GM19395 (cell line): ENCODE results near the gene HOXD4.

Experiments
- ATAC-seq: cut with Tn5 transposase; IDR thresholded peaks from one replicate; pipeline ENCODE4 v1.9.1; 2021; ENCODE audit warnings: mild to moderate bottlenecking, moderate library complexity; ENCODE audit not compliant: unreplicated experiment

Gene HOXD4

DNA sequence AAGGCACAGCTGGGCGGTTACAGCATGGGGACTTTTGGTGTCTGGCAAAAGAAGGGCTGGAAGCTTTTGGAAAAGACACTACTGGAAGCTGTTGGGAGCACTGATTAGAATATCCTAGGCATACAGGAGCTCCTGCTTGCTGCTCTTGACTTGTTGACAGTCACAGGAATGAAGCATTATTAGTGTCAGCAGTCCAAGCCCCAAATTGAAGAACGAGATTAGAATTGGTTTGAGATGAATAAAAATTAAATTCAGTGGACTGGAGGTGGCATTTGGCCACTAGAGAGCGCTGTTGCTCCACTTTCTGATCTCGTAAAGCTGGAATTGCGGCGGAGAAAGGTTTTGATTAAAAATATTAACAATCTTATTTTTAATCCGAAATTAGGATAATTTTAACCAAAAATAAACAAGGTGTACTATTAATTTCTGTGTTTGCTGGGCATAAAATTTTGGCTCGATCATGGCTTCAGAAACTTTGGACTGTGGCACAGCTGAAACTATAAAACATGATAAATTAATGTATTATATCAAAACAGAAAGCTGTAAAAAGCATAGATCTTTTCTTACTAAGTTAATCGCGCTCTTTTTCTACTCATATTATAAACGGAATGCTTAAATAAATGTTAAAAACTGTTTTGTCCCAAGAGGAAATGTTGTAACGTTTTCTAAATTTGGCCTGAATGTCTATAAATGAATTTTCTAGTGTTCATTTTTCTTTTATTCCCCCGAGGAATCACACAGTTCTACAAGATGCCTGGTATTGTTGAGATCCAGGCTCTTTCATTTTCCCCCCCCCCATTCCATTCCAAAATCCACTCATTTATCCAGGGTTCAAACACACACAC lies 24.2 kb upstream of the HOXD4 start:
- ATAC-seq = no peak

DNA sequence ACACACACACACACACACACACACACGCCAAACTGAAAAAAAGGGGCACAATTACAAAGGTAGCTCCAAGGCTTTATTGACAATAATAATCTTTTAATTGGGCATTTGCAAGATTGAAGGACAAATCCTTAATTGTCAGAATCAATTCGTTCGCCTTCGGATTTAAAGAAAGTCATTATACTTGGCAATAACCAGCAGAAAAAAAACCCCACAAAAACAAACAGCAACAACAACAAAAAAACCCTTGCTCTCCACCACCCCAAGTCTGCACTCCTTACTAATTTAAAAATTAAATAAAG lies 23.6 kb upstream of the HOXD4 start:
- ATAC-seq = no peak

DNA sequence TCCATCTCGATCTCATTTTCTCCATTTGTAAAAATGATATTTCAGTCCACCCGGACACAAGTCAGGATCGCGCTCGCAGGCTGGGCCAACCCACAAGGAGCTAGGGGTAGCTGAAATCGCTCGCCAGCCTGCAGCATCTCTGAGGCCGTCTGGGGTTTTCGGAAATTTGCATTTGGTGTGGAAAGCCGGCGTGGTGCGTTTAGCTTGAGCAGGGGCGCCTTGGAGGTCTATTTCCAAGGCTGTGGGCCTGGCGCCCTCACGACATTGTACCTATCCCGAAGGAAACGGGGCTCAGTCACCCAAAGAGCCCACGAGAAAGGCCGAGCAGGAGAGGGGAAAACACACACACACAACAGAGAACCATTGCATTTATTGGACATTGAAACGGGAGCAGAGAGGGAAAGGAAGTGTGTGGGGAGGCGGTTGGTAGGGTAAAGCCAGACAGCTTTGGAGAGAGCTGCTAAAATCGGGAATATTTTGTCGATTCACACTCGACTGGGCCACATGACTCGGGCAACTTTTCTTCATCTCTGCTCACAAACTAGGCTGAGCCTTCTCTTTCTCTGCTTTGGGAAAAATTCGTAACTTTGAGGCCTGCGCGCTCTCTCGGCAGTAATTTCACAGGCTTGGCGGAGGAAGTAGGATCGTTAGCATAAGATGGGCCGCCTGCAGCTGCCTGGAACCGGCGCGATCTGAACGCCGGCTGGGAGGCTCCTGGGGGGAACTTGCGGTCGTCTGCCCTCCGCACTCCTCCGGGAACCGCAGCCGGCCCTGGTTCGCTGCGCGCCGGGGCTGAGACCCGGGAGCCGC lies 23.0 kb upstream of the HOXD4 start:
- no peak for ATAC-seq

DNA sequence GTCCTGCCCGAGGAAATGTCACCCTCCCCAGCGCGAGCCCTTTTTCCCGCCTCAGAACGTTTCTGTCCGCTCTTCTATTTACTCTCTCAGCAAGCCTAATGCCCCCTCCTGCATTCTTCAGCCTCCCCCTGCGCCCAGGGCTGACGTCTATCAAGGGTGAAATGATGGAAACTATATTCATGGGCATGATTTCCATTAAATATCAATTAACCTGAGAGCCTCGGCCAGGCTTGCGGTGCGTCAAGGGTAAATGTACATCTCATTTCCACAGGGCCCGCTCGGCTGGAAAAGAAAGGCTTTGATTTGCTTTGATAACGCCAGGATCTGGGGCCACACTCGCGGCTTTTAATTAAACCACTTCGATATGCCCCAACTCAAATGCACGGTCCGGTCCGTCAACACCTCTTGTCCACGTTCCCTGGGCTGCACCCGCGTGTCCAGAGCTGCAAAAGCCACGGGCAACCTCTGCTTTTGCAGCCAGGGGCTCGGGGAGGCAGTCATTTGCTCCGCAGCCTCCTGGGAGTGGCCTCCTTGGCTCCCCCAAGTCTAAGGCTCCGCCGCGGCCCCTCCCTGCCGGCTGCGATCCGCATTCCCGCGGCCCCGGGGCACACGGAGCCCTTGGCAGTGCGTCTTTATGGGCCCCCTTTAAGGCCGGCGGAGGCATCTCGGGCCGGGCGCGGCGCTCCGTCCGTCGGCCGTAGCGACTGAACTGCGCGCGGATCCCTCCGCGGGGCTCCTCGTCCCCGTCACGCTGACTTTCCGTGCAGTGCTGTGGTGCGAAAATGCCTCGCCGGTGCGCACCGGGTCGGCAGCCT lies 22.2 kb upstream of the HOXD4 start, which contains the start of gene HOXD8:
TSS of gene HOXD8 (plus strand) at position 724 of the 815 bp plus-strand sequence. CDS start 662 bp downstream, outside the sequence.
- ATAC-seq = no peak

DNA sequence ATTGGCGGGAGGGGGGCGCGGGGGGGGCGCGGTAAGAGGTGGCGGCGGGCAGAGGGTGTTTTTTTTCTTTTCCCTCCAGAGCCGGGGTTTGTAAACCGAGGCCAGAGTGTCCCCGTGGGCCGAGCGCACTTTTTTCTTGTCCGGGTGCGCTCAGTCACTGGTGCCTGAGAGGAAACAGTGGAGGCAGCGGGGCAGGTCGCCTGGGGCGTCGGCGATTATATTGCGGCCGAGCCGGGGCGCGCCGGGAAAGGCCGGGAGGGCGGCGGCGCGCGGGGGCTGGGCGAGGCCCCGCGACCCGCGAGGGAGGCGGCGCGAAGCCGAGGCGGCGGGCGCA lies 21.6 kb upstream of the HOXD4 start:
- ATAC-seq = no peak

DNA sequence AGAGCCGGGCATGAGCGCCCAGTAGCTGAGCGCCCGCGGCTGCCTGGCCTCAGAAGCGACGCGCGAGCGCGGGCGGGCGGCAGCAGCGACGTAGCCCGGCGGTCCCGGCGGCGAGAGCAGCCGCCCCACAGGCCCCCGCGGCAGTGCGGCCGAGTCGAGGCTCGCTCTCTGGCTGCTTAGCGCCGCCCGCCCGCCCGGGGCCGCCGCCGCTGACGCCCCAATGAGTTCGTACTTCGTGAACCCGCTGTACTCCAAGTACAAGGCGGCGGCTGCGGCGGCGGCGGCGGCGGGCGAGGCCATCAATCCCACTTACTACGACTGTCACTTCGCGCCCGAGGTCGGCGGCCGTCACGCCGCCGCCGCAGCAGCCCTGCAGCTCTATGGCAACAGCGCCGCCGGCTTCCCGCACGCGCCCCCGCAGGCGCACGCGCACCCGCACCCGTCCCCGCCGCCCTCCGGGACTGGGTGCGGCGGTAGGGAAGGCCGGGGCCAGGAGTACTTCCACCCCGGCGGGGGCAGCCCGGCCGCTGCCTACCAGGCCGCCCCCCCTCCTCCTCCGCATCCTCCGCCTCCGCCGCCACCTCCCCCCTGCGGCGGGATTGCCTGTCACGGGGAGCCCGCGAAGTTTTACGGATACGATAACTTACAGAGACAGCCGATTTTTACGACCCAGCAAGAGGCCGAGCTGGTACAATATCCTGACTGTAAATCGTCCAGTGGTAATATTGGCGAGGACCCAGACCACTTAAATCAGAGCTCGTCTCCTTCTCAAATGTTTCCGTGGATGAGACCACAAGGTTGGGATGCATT lies 21.0 kb upstream of the HOXD4 start:
- ATAC-seq = no peak

DNA sequence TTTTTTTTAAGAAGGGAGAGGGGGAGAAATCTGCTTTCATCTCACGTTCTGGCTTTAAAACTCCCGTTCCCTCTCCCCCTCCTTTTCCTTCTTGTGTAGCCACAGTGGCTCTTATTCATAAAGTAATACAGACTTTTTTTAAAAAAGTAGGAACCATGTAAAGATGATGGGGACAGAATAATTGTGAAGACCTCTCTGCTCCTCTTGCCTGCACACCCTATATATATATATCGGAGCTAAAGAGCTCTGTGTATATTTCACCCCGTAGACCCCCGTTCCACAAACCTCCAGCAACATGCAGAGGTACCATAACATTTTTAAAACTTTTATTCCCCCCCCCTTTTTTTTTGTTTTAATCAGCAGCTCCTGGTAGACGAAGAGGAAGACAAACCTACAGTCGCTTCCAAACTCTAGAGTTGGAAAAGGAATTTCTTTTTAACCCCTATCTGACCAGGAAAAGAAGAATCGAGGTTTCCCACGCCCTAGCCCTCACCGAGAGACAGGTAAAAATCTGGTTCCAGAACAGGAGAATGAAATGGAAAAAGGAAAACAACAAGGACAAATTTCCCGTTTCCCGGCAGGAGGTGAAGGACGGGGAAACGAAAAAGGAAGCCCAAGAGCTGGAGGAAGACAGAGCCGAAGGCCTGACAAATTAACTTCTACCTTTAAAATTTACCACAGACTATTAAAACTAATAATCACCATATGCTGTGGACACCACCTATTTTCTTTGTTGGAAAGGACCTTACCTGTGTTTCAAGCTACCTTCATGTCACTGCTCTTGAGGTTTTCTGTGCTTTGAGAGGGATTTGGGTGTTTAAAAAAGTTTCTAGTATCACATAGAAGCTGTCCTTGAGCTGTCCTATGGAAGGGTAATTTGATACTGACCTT lies 20.1 kb upstream of the HOXD4 start:
- no peak for ATAC-seq

DNA sequence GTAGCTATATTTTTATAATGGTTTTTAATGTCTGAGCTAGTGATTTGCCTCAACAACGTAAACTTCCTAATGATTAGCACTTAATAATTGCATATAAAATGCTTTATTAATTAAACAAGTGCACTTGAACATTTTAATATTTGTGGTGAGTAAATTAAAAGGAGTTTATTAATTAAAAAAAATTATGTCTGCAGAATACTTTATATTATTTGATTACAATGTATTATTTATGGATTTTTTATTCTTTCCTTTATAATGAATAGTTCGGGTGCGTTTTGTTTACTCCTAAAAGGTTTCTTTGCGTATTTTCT lies 19.5 kb upstream of the HOXD4 start:
- no peak for ATAC-seq

DNA sequence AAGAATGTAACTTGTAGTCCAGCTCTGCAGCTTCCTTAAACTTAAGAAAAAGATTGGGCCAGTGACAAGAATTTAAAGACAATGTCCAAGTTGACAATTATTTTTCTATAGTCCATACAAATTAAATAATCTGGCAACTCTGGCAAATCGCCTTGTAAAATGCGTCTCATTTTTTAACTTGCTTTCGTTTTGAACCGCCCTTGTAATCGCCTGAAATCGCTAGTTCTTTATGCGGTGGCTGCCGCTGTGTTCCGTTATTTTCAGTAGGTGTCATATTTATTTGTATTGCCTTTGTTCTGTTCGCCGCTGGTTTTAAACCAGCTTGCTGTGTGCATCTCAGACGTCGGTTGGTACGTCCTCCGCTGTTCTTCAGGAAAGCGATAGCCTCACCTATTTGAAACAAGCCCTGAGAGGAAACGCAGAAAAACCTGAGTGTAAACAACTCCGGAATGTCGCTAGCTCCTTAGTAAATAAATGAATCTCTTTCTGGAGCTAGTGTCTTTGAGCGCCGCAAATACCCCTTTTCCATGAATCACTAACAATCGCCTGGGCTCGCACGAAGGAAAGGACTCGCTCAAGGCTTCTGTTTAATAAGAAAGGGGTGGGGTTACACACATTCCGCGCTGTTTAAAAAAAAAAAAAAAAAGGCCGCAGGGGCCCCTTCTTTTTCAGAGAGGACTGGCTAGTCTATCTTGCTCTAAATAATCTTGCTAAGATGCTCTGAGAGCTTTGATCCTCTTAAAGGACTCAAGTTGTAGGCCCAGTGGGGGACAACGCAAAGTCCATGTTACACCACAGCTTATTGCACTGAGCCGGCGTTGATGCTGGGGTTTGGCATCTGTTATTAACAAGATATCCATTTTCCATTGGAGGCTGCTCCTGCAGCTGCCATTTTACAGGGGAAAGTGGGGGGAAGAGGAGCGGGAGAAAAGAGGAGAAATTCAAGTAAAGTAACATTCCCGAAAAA lies 18.9 kb upstream of the HOXD4 start:
- ATAC-seq = no peak

DNA sequence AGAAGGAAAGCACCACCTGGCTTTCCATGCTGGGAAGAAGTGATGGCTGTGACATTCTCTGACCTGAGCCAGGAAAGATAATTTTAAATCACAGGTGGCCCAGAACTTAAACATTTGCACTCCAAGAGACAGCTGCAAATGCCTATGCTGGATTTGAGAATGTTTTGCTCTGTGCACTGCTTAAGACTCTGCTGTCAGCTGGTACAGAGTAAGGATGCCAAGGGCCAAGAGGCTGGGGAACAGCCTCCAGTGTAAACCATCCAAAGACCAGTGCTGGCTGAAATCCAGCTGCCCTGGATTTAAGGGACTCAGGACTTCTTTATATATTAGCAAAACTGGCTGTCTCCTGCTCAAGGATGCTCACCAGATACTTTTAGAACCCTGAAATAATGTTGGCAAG lies 18.0 kb upstream of the HOXD4 start:
- no peak for ATAC-seq

DNA sequence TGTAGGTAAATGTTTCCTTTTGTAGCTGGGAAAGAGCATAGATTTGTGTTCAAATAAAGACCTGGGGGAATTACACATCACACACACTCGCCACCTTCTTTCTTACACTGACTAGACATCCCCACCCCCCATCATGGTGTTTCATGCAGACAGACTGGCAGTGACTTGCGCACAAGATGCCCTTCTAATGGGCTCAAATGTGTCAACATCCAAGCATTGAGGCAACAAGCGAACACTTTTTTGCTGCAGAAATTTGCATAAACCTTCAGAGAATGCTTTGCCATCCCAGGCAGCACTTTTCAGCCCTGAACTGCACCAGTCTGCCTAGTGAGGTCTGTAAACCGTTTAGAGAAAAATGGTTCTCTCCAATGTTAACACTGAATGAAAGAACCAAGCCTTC lies 17.3 kb upstream of the HOXD4 start:
- ATAC-seq = no peak

DNA sequence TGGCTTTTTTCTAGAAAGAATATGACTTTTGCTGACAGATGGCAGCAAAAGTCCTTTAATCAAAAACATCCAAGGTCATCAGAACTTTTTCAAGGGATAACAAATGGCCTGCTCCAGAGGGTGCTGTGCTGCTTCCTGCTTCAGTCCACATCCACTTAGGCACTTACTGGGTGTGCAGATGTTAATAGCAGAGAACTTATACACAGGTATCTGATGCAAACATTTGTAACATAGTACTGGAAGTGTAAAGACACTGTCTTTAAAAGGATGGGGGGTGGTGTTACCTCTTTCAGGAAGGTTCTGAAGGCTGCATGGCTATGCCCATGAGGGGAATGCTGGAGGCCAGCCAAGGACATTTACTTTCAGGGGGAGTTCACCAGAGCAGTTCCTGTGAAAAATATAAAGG lies 16.3 kb upstream of the HOXD4 start:
- ATAC-seq = no peak

DNA sequence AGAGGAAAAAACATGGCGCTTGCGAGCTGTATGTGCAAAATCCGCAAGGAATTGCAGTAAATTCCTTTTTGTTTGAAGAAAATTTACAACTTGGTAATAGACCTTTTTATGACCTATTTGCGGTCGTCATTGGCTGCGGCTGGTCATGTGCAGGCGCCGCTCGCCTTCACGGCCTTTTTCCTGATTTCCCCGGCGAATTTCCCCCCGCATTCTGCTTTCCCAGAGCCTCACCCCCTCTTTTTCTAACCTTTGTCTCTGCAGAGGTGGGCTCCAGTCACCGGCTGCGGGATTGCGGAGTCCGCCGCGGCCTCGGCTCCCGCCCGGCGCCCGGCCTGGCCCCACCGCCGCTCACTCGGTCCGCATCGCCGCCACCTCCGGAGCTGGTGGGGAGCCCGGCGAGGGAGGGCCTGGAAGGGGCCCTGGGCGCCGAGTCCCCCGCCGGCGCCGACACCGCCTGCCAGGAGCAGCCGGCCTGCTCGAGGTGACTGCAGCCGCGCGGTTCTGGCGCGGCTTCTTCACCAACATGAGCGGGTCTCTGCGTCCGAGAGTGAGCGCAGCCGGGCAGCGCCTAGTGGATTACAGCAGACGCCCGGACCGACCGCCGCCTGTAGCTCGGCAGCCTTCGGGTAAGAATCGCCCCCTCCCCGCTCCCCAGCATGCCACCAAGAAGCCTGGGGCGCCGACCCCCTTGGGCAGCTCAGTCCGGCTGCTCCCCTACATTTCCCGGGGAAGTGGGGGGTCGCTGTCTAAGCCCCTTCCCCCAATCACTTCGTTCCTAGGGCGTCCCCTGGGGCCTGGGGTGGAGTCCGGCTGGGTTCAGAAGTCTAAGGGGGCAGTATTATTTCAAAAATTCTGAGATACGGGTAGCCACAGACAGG lies 14.7 kb upstream of the HOXD4 start:
- no peak for ATAC-seq

DNA sequence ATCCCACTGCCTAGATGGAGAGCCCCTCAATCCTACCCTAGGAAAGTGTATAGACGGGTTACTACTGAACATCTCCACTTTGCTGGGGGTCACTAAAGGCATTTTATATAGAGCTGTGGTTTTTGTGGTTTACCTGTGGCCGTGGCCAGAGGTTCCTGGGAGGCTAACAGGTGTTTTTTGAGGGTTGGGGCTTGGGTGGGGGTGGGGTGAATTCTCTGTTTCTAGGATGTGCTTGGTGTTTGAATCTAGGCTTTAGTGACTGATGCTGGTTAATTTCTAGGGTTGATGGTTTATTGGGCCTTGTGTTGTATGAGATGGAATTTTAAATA lies 14.1 kb upstream of the HOXD4 start:
- ATAC-seq = no peak

DNA sequence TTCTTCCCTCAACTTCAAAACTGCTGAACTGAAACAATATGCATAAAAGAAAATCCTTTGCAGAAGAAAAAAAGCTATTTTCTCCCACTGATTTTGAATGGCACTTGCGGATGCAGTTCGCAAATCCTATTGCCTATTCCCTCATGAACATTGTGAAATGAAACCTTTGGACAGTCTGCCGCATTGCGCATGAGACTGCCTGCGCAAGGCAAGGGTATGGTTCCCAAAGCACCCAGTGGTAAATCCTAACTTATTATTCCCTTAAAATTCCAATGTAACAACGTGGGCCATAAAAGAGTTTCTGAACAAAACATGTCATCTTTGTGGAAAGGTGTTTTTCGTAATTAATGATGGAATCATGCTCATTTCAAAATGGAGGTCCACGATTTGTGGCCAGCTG lies 13.4 kb upstream of the HOXD4 start:
- no peak for ATAC-seq

DNA sequence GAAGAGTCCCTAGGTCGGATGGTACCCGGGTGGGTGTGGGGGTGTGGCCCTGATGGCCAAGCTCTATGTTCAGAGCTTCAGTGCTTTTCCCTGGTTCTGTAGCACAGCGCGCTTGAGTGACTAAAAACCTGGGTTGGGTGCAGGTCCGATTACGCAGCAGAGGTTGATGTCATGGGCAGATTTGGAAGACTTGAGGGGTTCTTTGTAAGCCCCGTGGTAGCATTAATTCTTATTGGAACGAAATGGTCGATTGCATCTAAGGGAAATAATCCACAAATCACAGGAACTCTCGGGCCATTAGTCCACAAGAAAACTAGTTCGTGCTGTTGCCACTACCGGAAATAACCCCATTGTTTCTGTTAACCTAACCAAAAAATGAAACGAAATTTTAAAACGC lies 12.8 kb upstream of the HOXD4 start:
- ATAC-seq = no peak

DNA sequence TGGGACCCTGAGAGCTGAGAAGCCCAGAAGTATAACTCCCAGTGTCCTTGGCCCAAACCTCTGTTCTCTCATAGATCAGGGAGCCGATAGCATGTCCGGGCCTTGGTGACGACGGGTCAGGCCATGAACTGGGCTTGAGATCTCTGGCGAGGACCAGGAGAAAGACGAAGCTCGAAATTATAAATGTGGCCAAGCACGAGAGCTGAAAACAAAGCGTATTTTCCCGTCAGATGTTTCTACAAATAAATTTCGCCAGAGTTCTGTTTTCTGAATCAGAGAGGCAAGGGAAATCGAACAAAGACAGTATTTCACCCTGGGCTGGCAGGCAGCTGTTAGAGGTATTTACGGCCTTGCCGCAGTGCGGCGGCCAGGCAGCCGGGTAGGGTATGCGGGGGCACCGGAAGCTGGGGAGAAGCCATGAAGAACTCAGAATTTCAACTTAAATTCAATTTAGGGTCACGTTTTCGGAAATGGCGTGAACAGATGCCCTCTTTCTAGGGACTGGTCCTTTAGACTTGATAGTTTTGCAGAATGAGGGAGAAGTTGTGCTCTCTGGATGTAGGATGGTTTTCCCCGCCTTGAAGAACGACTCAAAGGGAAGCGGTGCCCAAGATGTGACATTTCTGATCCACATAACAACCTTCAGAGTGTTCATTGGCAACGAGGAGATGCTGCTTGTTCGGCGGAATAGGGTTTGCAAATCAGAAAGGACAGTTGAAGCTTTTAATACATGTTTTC lies 12.3 kb upstream of the HOXD4 start:
- ATAC-seq = no peak
